GM18502 (cell line): Measurements from ENCODE around the gene AGBL1.
"Not testable (repeated sequence)": the region's sequence is repeated elsewhere in the genome, so short reads cannot be mapped to it uniquely, and the experiment has no call there.

Experiments used
- ATAC-seq: cut with Tn5 transposase; IDR thresholded peaks from one replicate; pipeline ENCODE4 v1.9.1; 2021; ENCODE audit warnings: mild to moderate bottlenecking; ENCODE audit not compliant: unreplicated experiment, poor library complexity

Gene AGBL1

DNA sequence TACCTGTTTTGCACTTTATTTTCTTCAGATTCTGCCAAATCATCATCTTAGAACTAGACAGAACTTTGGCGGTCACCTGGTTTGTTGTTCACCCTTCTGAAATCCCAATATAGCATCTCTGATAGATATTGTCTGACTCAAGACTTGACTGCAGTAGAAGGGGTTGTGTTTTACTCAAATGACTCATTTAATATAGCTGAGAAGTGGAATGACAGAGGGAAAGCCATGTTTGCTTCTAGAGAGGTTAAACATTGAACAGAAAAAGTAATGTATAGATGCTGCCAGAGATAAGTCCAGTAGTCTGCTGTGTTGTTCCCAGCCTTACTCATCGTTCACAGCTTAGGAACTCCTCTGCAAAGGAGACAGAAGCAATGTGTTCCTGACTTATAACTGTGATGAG lies 402.0 kb downstream of the AGBL1 start:
- no peak for ATAC-seq

DNA sequence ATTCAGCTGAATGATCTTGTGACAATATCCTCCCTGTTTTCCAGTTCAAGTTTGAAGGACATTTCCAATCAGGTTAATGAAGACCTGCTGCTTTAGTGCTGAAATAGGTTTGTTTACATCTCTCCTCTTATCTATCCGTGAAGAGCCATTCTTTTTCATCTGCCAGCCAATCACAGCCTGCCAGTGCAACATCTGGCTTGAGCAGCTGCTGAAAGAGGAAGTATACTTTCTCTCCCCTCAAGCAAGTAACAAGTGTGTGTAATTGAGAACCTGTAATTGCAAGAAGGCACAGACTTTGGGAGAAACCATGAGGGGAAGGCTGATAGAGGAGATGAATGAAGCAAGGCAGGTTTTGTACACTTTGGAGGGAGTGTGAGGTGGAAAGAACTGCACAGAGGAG lies 404.3 kb downstream of the AGBL1 start:
- ATAC-seq: no peak

DNA sequence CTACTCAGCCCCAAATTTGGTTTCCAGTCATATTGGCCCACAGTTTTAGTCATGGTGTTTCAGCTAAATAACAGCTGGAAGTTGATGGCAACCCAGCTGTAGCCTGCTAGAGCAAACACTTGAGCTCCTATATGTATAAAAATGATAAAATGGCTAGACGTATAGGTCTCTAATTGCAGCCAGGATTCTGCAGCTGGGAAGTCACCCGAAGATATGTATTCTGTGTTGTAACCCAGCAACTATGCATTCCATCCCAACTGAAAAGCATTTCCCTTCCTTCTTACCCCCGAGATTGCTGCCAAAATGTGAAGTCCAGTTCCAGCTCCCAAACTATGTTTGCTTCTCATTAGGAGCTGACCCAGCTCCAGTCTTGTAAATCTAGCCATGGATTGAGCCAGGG lies 408.4 kb downstream of the AGBL1 start:
- ATAC-seq: no peak

DNA sequence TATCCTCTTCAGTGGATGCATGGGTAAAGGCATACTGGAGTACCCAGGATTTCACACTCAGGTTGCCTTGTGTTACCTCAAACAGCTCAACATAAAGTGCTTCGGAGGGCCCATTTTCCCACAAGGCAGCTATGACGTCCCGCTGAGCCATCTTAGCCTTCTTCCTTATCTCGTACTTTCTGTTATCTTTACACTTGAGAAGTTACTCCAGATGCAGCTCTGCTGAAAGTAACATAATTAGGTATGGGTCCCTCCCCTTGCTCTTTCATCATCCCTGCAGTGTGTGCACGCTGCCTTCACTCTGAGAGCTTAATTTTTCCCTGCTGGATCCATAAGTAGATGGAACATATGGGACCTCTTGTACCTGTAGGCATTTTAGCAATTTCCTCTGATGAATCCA lies 410.3 kb downstream of the AGBL1 start:
- no peak for ATAC-seq

DNA sequence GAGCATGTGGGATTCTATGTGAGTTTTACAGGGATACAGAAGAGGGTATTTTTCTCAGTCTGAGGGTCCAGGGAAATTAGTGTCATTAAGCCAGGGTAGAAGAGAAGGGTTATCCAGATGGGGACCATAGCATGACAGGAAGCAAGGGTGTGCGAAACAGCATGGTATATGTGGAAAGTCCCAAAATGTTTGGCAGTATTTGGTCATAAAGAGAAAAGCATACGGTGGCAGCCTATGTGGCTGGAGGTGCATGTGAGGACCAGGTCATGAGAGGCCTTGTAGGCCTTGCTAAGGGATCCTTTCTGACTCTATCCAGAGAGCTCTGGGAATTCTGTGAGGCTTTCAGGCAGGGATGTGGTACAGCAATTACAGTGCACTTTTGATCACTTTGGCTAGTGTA lies 411.4 kb downstream of the AGBL1 start:
- no peak for ATAC-seq

DNA sequence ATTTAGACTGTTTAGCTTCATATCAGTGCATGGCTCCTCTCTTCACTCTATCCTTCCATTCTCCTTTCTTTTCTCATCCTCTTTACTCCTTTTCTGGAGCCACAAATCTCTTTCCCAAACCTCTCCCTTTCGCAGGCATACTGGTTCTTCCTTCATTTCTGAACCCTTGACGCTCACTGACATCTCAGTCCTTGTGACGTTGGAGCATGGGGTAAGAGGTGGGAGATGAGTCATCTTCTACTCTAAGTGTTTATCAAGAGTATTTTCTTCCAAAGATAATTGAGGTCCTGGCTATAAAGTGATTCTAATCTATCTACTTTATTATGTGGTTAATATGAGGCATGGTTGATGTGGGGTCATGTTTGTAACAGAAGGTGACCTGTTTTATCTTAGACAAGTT lies 414.2 kb downstream of the AGBL1 start:
- no peak for ATAC-seq

DNA sequence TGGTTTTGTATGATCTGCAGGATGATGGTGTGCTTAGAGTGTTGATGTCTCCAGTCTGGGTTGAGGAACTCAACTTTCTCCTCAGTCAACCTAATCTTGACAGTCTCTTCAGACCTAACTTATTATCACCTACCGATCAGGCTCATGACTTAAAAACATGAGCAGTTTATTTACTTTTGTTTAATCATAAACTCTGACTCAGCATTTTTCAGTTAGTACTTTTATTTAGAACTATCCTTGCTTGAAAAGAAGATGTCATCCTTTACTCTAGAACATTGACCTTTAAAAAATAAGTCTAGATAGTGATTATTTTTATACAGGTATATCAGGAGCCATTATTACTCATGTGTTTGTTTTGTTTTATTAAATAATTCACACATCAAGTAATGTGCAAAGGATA lies 414.8 kb downstream of the AGBL1 start:
- ATAC-seq: no peak

DNA sequence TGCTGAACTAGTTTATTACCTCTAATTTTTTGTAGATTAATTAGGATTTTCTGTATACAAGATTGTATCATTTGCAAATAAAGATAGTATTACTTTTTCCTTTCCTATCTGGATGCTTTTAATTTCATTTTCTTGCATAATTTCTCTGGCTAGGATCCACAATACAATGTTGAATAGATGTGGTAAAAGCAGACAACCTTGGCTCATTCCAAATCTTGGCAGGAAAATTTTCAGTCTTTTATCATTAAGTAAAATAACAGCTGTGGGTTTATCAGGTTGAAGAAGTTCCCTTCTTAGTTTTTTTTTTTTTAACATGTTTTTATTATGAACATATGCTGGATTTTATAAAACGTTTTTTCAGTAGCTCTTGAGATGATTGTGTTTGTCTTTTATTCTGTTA lies 422.6 kb downstream of the AGBL1 start:
- no peak for ATAC-seq

DNA sequence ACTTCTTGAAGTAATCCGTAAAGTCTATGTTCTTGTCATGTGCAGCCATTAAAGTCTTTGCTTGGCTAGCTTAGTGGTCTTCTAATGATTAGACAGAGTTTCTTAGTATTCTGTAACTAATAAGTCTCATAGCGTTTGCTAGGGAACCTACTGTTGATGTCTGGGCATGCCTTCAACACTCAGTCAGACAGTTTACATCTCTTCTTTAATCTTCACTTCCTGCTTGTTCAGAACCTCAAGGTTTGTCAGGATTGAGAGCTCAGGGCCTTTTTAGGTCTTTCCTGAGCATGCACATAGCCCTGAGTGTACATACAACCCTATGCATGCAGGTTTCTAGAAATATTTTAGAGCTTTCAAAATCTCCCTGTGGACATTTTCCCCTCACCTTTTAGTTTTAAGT lies 426.3 kb downstream of the AGBL1 start:
- no peak for ATAC-seq

DNA sequence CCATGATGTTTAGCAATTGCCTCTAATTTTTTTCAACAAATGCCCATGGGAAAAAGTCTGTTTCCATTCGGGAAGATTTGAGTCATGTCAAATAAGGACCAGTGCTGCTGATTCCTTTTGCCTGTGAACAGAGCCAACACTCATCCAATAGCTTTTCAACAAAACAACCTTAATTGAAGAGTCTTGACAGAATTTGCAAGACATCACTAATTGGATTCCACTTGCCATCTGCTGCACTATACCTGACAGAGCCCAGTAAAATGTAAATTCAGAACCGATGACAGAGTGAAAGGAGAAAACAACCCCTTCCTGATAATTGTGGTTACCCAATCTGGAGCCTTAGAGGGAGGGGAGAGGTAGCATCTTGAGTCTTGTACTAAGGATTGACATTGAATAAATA lies 426.7 kb downstream of the AGBL1 start:
- ATAC-seq: no peak

DNA sequence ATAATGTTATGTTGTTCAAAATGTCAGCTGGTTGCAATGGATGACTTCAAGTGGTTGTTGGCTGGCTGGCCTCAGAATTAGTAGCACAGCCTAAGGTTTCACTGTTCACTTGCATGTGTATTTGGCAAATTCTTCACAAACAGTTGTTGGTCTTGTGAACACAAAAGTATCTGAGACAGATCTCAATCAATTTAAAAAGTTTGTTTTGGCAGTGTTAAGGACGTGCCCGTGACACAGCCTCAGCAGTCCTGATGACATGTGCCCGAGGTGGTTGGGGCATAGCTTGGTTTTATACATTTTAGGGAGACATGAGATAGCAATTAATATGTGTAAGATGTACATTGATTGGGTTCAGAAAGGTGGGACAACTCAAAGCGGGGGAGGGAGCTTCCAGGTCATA lies 436.0 kb downstream of the AGBL1 start:
- ATAC-seq: no peak

DNA sequence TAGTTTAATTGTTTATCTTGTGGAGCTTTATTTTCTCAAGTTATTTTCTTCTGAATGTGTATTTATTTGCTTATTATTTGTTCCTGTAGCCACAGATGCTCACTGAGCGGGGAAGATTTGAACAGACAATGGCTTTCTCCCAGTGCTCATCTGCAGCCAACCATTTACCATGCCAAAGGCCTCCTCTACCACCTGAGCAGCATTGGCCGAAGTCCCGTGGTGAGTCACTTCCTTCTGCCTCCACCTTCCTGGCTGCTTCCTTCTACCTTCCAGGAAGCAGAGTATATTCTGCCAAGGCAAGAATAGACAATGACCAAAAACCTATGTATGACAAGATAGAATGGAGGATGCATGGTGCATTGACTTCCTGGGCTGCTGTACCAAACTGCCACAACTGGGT lies 443.1 kb downstream of the AGBL1 start:
- ATAC-seq: no peak

DNA sequence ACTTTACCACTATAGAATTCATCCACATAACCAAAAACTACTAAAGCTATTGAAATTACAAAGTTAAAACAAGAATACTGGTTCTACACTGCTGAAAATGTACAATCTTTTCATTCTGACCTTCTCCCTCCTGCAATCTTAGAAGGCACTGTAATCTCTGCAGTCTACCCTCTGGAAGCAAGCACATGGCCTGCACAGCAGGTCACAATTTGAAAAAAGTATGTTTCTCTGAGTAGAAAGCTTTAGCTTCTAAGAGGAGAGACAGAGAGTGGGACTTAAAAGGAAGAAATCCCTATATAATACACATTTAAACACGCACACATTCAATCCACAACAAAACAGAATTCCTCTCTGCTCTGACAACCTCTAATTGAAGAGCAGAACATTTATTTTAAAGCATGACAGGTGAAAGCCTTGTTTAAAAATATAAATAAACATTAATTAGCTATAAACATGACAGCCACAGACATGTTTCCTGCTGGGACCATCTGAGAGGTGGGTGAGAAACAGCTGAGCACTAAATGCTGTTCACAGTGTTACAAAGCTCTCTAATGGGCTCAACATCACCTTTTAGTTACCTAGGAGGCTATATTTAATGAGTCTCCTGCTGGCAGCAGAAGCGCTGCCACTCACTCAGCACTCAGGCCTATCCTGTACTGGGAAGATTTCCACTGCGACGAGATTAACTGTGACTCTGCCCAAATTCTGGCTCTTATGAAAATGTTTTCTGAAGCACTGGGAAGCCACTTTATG lies 447.4 kb downstream of the AGBL1 start:
- ATAC-seq: no peak

DNA sequence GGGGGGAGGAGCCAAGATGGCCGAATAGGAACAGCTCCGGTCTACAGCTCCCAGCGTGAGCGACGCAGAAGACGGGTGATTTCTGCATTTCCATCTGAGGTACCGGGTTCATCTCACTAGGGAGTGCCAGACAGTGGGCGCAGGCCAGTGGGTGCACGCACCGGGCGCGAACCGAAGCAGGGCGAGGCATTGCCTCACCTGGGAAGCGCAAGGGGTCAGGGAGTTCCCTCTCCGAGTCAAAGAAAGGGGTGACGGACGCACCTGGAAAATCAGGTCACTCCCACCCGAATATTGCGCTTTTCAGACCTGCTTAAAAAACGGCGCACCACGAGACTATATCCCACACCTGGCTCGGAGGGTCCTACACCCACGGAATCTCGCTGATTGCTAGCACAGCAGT lies 448.4 kb downstream of the AGBL1 start:
- ATAC-seq: not testable (repeated sequence)

DNA sequence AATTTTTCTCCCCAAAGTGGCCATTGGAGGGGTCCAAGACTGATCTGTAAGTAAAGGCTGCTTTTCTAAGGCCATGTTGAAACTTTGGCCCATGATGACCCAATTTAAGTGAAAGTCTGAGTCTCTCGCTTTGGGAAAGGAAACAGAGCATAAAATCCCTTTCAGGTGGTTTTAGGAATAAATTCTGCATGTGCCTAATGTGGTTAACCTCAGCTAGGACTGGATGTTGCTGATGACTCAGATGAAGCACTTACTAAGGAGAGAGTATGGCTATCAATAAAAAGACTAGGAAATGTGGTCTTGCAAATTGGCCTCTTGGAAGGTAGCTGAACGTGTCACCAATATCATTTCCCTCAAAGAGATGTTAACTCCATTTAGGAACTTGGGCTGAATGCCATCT lies 458.5 kb downstream of the AGBL1 start:
- ATAC-seq: no peak

DNA sequence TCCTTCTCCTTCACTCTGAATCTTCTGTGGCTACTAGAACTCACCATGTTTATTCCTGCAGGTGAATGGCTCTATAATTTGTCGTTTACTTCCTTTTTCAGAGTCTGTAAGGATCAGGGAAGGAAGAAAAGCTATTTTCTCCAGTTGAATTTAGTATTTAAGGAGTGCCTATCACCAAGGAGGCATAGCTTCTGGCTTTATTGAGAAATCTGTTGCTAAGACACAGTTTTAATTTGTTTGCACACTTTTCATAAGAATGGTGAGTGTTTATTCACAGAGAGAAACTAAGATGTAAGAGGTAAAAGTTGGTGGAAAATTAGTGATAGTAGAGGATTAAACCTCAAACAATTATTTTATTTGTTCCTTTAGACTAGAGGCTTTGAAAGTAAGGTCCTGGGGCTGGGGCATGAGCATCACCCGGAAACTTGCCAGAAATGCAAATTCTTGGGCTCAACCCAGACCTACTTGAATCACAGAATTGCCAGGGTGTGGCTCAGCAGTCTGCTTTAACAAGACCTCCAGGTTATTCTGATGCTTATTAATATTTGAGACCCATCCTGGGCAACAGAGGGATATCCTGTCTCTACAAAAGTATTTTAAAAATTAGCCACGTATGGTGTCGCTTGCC lies 461.3 kb downstream of the AGBL1 start:
- no peak for ATAC-seq

DNA sequence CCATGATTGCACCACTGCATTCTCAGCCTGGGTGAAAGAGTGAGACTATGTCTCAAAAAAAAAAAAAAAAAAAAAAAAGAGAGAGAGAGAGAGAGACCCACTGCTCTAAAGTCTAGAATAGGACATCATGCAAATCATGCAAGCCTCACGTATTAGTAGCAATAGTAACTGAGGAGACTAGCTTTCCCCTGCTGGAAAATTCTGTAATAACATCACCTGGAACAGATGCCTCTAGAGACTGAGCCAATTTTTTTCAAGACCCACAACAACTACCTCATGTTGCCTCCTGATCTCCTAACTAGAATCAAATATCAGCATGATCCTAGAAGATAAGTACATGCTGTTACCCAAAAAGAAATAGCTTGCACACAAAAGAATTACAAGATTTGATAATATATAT lies 461.9 kb downstream of the AGBL1 start:
- ATAC-seq: no peak

DNA sequence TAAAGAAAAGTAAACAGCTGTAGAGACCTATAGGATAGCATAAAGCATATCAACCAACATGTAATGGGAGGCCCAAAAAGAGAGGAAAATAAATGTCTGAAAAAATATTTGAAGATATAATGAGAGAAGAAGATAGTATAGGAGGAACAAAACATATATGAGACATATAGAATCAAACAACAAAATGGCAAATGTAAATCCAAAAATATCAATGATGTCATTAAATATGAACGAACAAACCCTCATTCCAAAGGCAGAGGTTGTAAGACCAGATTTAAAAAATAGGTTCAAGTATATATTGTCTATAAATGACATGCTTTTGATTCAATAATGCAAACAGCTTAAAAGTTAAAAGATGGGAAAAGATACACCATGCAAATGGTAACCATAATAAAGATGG lies 470.4 kb downstream of the AGBL1 start:
- no peak for ATAC-seq

DNA sequence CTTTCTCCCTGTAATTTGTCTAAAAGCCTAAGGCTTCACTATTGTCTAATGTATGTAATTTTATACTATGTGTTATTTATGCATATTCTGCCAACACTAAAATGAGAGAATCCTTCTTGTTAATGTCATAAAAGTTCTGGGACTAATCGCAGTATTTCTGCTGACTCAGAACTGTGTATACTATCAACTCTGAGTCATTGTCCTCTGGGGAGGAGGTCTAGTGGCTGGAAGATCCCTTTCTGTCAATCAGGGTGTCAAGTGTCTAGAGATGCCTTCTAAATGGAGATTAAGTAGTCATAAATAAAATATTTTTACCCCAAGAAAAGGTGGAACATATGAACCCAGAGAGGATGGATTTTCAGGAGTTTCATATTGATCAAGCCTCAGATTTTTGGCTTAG lies 473.4 kb downstream of the AGBL1 start:
- ATAC-seq: no peak

DNA sequence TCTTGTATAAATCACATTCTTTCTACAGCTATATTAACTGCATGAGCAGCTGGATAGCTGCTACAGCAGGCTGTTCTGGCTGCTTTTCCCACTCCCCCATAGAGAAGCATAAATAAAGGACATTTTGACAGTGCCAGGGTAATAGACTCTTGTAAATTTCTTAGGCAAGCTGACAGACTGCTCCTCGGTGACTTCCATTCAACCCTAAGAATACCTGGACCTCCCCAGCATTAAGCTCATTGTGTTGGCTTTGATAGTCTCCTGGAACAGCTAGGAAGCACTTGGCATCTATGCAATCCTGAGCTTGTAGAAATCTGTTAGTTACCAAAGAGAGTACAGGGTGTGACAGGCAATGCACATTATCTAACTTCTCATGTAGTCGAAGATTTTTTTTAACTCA lies 475.4 kb downstream of the AGBL1 start:
- no peak for ATAC-seq

DNA sequence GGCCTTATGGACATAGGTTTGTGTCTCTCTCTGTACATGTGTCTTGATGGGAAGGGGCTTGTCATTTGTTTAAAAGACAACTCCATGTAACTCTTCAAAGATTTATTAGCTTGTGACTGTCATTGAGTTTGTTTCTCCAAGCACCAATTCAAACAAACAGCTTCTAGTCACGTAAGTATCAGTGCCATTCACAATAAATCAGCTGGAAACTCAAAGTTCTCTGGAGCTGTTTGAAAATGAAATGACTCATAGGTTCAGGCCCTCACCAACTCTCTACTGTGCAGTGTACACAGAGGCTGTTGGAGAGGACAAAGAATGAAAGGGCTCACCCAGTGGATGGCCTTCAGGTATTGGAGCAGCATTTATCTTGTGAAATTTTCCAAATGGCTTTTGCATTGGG lies 476.3 kb downstream of the AGBL1 start:
- ATAC-seq: no peak

DNA sequence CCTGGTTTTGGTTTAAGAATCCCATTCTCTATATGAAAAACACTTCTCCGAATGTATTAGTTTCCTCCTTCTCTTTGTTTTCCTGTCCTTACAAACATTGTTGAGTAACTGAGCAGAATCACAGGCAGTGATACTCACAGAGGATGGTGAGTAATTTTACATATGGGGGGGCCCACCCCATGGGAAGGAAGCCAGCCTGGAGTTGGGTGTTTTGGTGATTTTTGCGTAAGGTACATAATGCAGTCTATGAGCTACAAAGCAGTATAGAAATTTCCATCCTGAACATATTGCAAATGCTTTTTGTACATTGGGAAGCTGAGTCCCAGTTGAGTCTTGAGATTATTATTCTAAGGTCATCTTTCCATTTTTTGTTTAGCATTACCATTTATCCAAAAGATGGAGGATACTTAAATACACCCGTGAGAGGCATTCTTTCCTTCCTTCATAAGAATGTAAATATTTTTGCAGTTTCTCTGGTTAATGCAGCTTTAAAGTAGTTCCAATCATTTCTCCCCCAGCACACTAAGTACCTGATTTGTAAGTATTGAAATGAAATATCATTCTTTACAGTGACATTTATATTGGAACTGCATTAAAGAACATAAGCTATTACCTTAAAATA lies 476.8 kb downstream of the AGBL1 start:
- no peak for ATAC-seq
